ENCODE data around the gene ASB6.
"Not testable (repeated sequence)": the region's sequence is repeated elsewhere in the genome, so short reads cannot be mapped to it uniquely, and the experiment has no call there.

The ASB6 gene

DNA sequence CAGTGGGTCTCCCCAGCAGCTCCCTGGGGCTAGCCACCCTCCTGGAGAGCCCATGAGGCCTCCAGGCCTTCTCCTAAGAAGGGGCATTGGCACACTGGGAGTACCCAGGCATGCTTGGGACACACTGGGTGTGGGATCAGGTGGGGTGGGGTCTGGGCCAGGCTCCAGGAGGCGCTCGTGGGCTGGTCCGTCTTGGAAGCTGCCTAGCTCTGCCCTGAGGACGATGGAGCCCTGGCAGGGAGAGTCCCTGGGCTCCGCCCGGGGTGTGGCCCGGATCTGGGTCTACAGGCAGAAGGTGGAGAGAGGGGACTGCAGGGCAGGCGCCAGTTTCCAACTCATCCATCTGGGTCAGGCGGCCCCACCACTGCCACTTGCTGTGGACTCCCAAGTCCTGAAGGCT is 25.9 kb upstream of the ASB6 start:
- no peaks in the 10 kb centered on the region for H3K9me3 ChIP-seq (ENCODE audit: control insufficient read depth, insufficient read depth, low read length)
- peaks cover 7% of the 10 kb centered on the region; the same call in 1 of the 2 replicates for H3K4me1 ChIP-seq (ENCODE audit: control insufficient read depth, insufficient read depth, low read length)
- H3K4me3 ChIP-seq (ENCODE audit: low read depth, low read length) = no peak overlapping the region
- H3K36me3 ChIP-seq (ENCODE audit: control insufficient read depth, insufficient read depth, low read length) = no peaks in the 10 kb centered on the region
- H3K27ac ChIP-seq (ENCODE audit: low read depth, low read length) = no peak overlapping the region
- H3K27me3 ChIP-seq (ENCODE audit: control insufficient read depth, insufficient read depth, low read length) = peaks cover 18% of the 10 kb centered on the region
- H3K9ac ChIP-seq (ENCODE audit: low read depth, low read length) = no peak overlapping the region

GRCh38 chr9:129667378-129667777 is 25.4 kb upstream of the ASB6 start:
- Histone ChIP-seq H3K27me3 (ENCODE audit: control insufficient read depth, insufficient read depth, low read length) (peaks cover 21% of the 10 kb centered on the region), H3K36me3 (ENCODE audit: control insufficient read depth, insufficient read depth, low read length) (no peaks in the 10 kb centered on the region), H3K9ac (ENCODE audit: low read depth, low read length) (no peak overlapping the region), H3K9me3 (ENCODE audit: control insufficient read depth, insufficient read depth, low read length) (no peaks in the 10 kb centered on the region), H3K4me3 (ENCODE audit: low read depth, low read length) (no peak overlapping the region), H3K4me1 (ENCODE audit: control insufficient read depth, insufficient read depth, low read length) (peaks cover 7% of the 10 kb centered on the region; the same call in 1 of the 2 replicates), H3K27ac (ENCODE audit: low read depth, low read length) (no peak overlapping the region)

DNA sequence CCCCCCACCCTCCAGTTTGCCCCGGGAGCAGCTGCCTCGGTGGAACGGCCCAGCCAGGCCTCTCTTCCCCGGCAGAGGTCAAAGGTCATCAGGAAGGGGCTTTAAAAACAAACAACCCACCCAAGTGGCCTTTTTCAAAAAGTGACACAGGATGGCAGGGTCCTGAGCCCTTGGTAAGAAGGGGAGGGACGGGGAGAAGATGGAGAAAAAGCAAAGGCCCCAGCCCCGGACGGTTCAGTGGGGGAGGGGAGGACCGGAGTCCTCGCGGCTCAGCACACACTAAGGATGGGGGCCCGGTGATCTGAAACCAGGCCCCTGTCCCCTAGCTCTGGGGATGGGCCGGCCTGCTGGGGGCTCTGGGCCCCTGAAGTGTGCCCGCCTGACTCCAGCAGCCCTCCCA is 24.6 kb upstream of the ASB6 start:
- Histone ChIP-seq H3K9ac (ENCODE audit: low read depth, low read length) (no peak overlapping the region), H3K27me3 (ENCODE audit: control insufficient read depth, insufficient read depth, low read length) (peaks cover 21% of the 10 kb centered on the region), H3K27ac (ENCODE audit: low read depth, low read length) (no peak overlapping the region), H3K36me3 (ENCODE audit: control insufficient read depth, insufficient read depth, low read length) (no peaks in the 10 kb centered on the region), H3K9me3 (ENCODE audit: control insufficient read depth, insufficient read depth, low read length) (no peaks in the 10 kb centered on the region), H3K4me1 (ENCODE audit: control insufficient read depth, insufficient read depth, low read length) (peaks cover 7% of the 10 kb centered on the region; the same call in 1 of the 2 replicates), H3K4me3 (ENCODE audit: low read depth, low read length) (peak overlapping the region; percentile 61; the same call in 1 of the 2 replicates)

DNA sequence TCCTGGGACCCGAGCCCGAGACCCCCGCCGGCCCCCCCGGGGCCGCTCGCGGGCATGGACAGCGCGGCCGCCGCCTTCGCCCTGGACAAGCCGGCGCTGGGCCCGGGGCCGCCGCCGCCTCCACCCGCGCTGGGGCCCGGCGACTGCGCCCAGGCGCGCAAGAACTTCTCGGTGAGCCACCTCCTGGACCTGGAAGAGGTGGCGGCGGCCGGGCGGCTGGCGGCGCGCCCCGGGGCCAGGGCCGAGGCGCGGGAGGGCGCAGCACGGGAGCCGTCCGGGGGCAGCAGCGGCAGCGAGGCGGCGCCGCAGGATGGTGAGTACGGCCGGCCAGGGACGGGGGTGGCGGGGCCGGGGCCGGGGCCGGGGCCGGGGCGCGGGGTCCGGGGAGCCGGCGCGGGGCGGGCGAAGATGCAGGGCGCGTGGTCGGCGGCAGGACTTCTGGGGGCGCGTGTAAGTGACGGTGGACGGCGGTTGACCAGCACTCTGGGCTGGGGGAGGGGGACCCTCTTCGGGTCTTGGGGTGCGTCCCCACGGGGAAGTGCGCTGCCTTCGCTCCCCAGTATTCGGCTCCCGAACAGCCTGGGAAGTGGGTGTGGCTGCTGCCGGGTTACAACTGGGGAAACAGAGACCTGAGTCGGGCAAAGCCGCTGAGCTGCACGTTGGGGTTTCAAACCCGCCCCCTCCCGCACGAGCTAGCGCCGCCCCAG is 24.0 kb upstream of the ASB6 start:
- Histone ChIP-seq H3K27ac (ENCODE audit: low read depth, low read length) (no peak overlapping the region), H3K9me3 (ENCODE audit: control insufficient read depth, insufficient read depth, low read length) (no peaks in the 10 kb centered on the region), H3K9ac (ENCODE audit: low read depth, low read length) (no peak overlapping the region), H3K36me3 (ENCODE audit: control insufficient read depth, insufficient read depth, low read length) (no peaks in the 10 kb centered on the region), H3K27me3 (ENCODE audit: control insufficient read depth, insufficient read depth, low read length) (peaks cover 21% of the 10 kb centered on the region), H3K4me1 (ENCODE audit: control insufficient read depth, insufficient read depth, low read length) (peaks cover 7% of the 10 kb centered on the region; the same call in 1 of the 2 replicates), H3K4me3 (ENCODE audit: low read depth, low read length) (peak overlapping the region; percentile 61)

DNA sequence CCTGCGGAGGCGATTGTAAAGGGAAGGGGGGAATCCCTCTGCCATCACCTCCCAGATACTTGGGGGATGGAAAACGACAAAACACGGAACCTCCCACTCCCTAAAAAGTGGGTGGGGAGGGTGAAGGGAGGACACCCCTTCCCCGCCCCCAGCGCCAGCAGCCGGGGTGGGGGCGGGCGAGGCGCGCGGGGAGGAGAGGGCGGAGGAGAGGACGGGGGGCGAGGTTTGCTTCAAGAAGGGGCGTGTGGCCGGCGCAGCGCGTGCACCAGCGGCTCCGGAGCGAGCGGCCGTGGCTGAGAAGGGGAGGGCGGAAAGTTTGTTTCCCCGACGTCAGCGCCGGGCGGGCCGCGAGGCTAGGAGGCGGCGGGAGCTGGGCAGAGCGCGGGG is 23.4 kb upstream of the ASB6 start, which contains the start of gene PRRX2:
TSS of gene PRRX2 (plus strand) at position 259 of the 387 bp plus-strand sequence. CDS start 221 bp downstream, outside the sequence.
- H3K27ac ChIP-seq (ENCODE audit: low read depth, low read length) = no peak within 1 kb of the TSS
- H3K9ac ChIP-seq (ENCODE audit: low read depth, low read length) = no peak within 1 kb of the TSS

GRCh38 chr9:129664746-129665388 is 22.9 kb upstream of the ASB6 start:
- H3K9ac ChIP-seq (ENCODE audit: low read depth, low read length) = no peak overlapping the region
- H3K27me3 ChIP-seq (ENCODE audit: control insufficient read depth, insufficient read depth, low read length) = peaks cover 21% of the 10 kb centered on the region
- H3K9me3 ChIP-seq (ENCODE audit: control insufficient read depth, insufficient read depth, low read length) = no peaks in the 10 kb centered on the region
- no peak overlapping the region for H3K27ac ChIP-seq (ENCODE audit: low read depth, low read length)
- H3K4me3 ChIP-seq (ENCODE audit: low read depth, low read length) = peak overlapping the region; percentile 61
- no peaks in the 10 kb centered on the region for H3K36me3 ChIP-seq (ENCODE audit: control insufficient read depth, insufficient read depth, low read length)
- peaks cover 7% of the 10 kb centered on the region; the same call in 1 of the 2 replicates for H3K4me1 ChIP-seq (ENCODE audit: control insufficient read depth, insufficient read depth, low read length)

More for the DNA sequence above, 23.4 kb upstream of the ASB6 start, which contains the start of gene PRRX2:
- Histone ChIP-seq H3K36me3 (ENCODE audit: control insufficient read depth, insufficient read depth, low read length) (no peaks in the 10 kb centered on the region), H3K27me3 (ENCODE audit: control insufficient read depth, insufficient read depth, low read length) (peaks cover 21% of the 10 kb centered on the region), H3K4me3 (ENCODE audit: low read depth, low read length) (peak within 1 kb of the TSS; percentile 61), H3K9me3 (ENCODE audit: control insufficient read depth, insufficient read depth, low read length) (no peaks in the 10 kb centered on the region), H3K4me1 (ENCODE audit: control insufficient read depth, insufficient read depth, low read length) (peaks cover 7% of the 10 kb centered on the region; the same call in 1 of the 2 replicates)

DNA sequence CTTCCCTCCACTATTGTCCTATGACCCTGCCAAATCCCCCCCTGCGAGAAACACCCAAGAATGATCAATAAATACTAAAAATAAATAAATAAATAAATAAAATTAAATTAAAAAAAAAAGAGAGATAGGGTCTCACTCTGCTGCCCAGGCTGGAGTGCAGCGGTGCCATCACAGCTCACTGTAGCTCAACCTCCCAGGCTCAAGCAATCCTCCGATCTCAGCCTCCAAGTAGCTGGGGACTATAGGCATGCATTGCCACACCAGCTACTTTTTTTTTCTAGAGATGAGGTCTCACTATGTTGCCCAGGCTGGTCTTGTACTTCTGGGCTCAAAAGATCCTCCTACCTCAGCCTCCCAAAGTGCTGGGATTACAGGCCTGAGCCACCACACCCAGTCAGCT is 20.3 kb upstream of the ASB6 start:
- H3K27me3 ChIP-seq (ENCODE audit: control insufficient read depth, insufficient read depth, low read length) = peaks cover 21% of the 10 kb centered on the region
- not testable (repeated sequence) for H3K9me3 ChIP-seq (ENCODE audit: control insufficient read depth, insufficient read depth, low read length)

DNA sequence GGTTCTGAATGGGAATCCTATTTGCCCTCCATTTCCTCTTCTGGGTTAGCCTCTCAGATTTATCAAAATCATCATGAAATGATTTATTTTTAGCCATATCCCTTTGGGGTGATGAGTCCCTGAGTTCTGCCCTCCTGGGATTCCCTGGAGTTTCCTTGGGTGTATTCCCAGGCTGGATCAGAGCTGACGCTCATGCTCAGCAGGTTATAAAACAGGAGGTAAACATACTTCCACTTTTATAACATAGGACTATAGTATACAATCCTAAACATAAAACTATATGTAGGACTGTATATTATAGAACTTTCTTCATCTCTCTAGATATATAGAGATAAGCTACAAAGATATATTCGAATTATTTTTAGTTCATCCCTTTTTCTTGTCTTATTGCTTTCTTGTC is 19.1 kb upstream of the ASB6 start:
- Histone ChIP-seq H3K9ac (ENCODE audit: low read depth, low read length) (no peak overlapping the region), H3K9me3 (ENCODE audit: control insufficient read depth, insufficient read depth, low read length) (no peaks in the 10 kb centered on the region), H3K27ac (ENCODE audit: low read depth, low read length) (no peak overlapping the region), H3K4me3 (ENCODE audit: low read depth, low read length) (no peak overlapping the region), H3K36me3 (ENCODE audit: control insufficient read depth, insufficient read depth, low read length) (no peaks in the 10 kb centered on the region), H3K27me3 (ENCODE audit: control insufficient read depth, insufficient read depth, low read length) (peaks cover 16% of the 10 kb centered on the region), H3K4me1 (ENCODE audit: control insufficient read depth, insufficient read depth, low read length) (peaks cover 3% of the 10 kb centered on the region; the same call in 1 of the 2 replicates)

More for the DNA sequence above, 20.3 kb upstream of the ASB6 start:
- H3K27ac ChIP-seq (ENCODE audit: low read depth, low read length); H3K4me3 ChIP-seq (ENCODE audit: low read depth, low read length); H3K36me3 ChIP-seq (ENCODE audit: control insufficient read depth, insufficient read depth, low read length); H3K9ac ChIP-seq (ENCODE audit: low read depth, low read length); H3K4me1 ChIP-seq (ENCODE audit: control insufficient read depth, insufficient read depth, low read length): not testable (repeated sequence)

GRCh38 chr9:129656795-129657390 is 14.9 kb upstream of the ASB6 start:
- no peaks in the 10 kb centered on the region for H3K9me3 ChIP-seq (ENCODE audit: control insufficient read depth, insufficient read depth, low read length)
- no peaks in the 10 kb centered on the region for H3K36me3 ChIP-seq (ENCODE audit: control insufficient read depth, insufficient read depth, low read length)
- H3K9ac ChIP-seq (ENCODE audit: low read depth, low read length) = no peak overlapping the region
- no peak overlapping the region for H3K27ac ChIP-seq (ENCODE audit: low read depth, low read length)
- H3K4me1 ChIP-seq (ENCODE audit: control insufficient read depth, insufficient read depth, low read length) = no peaks in the 10 kb centered on the region
- no peak overlapping the region for H3K4me3 ChIP-seq (ENCODE audit: low read depth, low read length)
- no peaks in the 10 kb centered on the region for H3K27me3 ChIP-seq (ENCODE audit: control insufficient read depth, insufficient read depth, low read length)

GRCh38 chr9:129655696-129656095 is 13.7 kb upstream of the ASB6 start:
- no peak overlapping the region for H3K27ac ChIP-seq (ENCODE audit: low read depth, low read length)
- no peaks in the 10 kb centered on the region for H3K36me3 ChIP-seq (ENCODE audit: control insufficient read depth, insufficient read depth, low read length)
- no peak overlapping the region for H3K9ac ChIP-seq (ENCODE audit: low read depth, low read length)
- no peaks in the 10 kb centered on the region for H3K27me3 ChIP-seq (ENCODE audit: control insufficient read depth, insufficient read depth, low read length)
- H3K4me3 ChIP-seq (ENCODE audit: low read depth, low read length) = no peak overlapping the region
- H3K4me1 ChIP-seq (ENCODE audit: control insufficient read depth, insufficient read depth, low read length) = no peaks in the 10 kb centered on the region
- H3K9me3 ChIP-seq (ENCODE audit: control insufficient read depth, insufficient read depth, low read length) = no peaks in the 10 kb centered on the region

DNA sequence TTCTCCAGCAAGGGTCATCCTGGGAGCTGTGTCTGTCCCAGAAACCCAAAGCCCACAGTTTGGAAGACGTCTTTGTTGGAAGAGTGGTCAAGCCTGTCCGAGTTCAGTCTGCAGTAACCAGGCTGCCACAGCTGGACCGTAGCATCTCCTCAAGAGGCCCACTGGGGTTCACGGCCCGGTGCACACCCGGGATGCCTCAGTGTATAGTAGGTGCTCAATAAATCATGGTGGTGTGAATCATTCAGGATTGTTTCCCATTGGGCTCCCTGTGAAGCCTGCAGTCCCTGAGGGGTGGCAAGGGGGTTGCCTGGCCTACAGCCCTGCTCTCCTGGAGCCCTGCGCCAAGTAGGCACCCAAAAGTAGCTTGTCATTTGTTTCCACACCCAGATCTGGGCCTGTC is 13.2 kb upstream of the ASB6 start:
- no peaks in the 10 kb centered on the region for H3K9me3 ChIP-seq (ENCODE audit: control insufficient read depth, insufficient read depth, low read length)
- no peaks in the 10 kb centered on the region for H3K27me3 ChIP-seq (ENCODE audit: control insufficient read depth, insufficient read depth, low read length)
- H3K36me3 ChIP-seq (ENCODE audit: control insufficient read depth, insufficient read depth, low read length) = no peaks in the 10 kb centered on the region
- H3K9ac ChIP-seq (ENCODE audit: low read depth, low read length) = no peak overlapping the region
- H3K4me1 ChIP-seq (ENCODE audit: control insufficient read depth, insufficient read depth, low read length) = no peaks in the 10 kb centered on the region
- H3K27ac ChIP-seq (ENCODE audit: low read depth, low read length) = no peak overlapping the region
- H3K4me3 ChIP-seq (ENCODE audit: low read depth, low read length) = no peak overlapping the region

Data from HUES48 (cell line).